GM21515 (cell line): ENCODE results near the gene ZNF181.
"Not testable (repeated sequence)": the region's sequence is repeated elsewhere in the genome, so short reads cannot be mapped to it uniquely, and the experiment has no call there.

Experiments
- ATAC-seq: cut with Tn5 transposase; IDR thresholded peaks from one replicate; pipeline ENCODE4 v1.9.1; 2021; ENCODE audit not compliant: unreplicated experiment

ZNF181 gene

GRCh38 chr19:34733746-34734536 is at the start of gene ZNF181:
ZNF181 (plus strand) TSS chr19:34734243; CDS start chr19:34735038, 795 bp downstream.
- ATAC-seq: peak; percentile 74

GRCh38 chr19:34685266-34685665 is 48.8 kb upstream of the ZNF181 start:
- not testable (repeated sequence) for ATAC-seq

GRCh38 chr19:34686455-34686854 is 47.6 kb upstream of the ZNF181 start:
- no peak for ATAC-seq

- no peak for ATAC-seq
Observed at GRCh38 chr19:34687348-34687747, 46.7 kb upstream of the ZNF181 start.

GRCh38 chr19:34688592-34688991 is 45.5 kb upstream of the ZNF181 start:
- no peak for ATAC-seq

GRCh38 chr19:34690372-34690771 is 43.7 kb upstream of the ZNF181 start:
- no peak for ATAC-seq

- ATAC-seq: no peak
Observed at GRCh38 chr19:34692549-34692948, 41.5 kb upstream of the ZNF181 start.

- no peak for ATAC-seq
Observed at GRCh38 chr19:34707661-34708060, 26.4 kb upstream of the ZNF181 start.

- ATAC-seq: no peak
Observed at GRCh38 chr19:34711890-34712289, 22.2 kb upstream of the ZNF181 start.

- ATAC-seq: no peak
Observed at GRCh38 chr19:34712395-34713261, 21.4 kb upstream of the ZNF181 start.

GRCh38 chr19:34713262-34713637 is 20.8 kb upstream of the ZNF181 start:
- no peak for ATAC-seq

GRCh38 chr19:34715357-34715756 is 18.7 kb upstream of the ZNF181 start:
- ATAC-seq: no peak

- no peak for ATAC-seq
Observed at GRCh38 chr19:34722353-34722752, 11.7 kb upstream of the ZNF181 start.

- ATAC-seq: no peak
Observed at GRCh38 chr19:34725400-34725799, 8.6 kb upstream of the ZNF181 start.

- no peak for ATAC-seq
Observed at GRCh38 chr19:34731019-34731829, 2.8 kb upstream of the ZNF181 start.

- ATAC-seq: no peak
Observed at GRCh38 chr19:34731964-34732363, 2.1 kb upstream of the ZNF181 start.

- ATAC-seq: no peak
Observed at GRCh38 chr19:34732612-34733211, 1.3 kb upstream of the ZNF181 start.

- peak; percentile 18 for ATAC-seq
Observed at GRCh38 chr19:34733266-34733745, 737 bp upstream of the ZNF181 start.

- no peak for ATAC-seq
Observed at GRCh38 chr19:34734537-34735103, 577 bp downstream of the ZNF181 start.
